KMS-11 (cell line): ENCODE measurements around the gene MKX.

ENCODE experiments used
- H2AFZ ChIP-seq: fragments of 200-600 bp; sonication (generic); 2 replicates; pipeline ENCODE4 v1.6.1; 2016; ENCODE audit warnings: antibody characterized with exemption, mixed run types, low read depth
- H3K27ac ChIP-seq: fragments of 200-600 bp; sonication (generic); 2 replicates; pipeline ENCODE4 v1.6.1; 2016; ENCODE audit warnings: mild to moderate bottlenecking, mixed run types
- H3K27me3 ChIP-seq: fragments of 200-600 bp; sonication (generic); 2 replicates; pipeline ENCODE4 v1.6.1; 2017; ENCODE audit warnings: mild to moderate bottlenecking, low read depth, mixed run types, moderate library complexity; ENCODE audit not compliant: insufficient read depth
- H3K36me3 ChIP-seq: fragments of 200-600 bp; sonication (generic); 2 replicates; pipeline ENCODE4 v1.6.1; 2017; ENCODE audit warnings: mild to moderate bottlenecking, mixed run types; ENCODE audit not compliant: insufficient read depth
- H3K4me1 ChIP-seq: fragments of 200-600 bp; sonication (generic); 2 replicates; pipeline ENCODE4 v1.6.1; 2016; ENCODE audit warnings: mild to moderate bottlenecking, low read depth, mixed run types; ENCODE audit not compliant: poor library complexity, severe bottlenecking
- H3K4me2 ChIP-seq: fragments of 200-600 bp; sonication (generic); 2 replicates; pipeline ENCODE4 v1.7.0; 2016; ENCODE audit warnings: mild to moderate bottlenecking, mixed run types
- H3K4me3 ChIP-seq: fragments of 200-600 bp; sonication (generic); IDR thresholded peaks from 2 replicates; pipeline ENCODE4 v1.6.1; 2017; ENCODE audit warnings: low read depth, low read length, mixed read lengths; ENCODE audit not compliant: insufficient read depth
- H3K79me2 ChIP-seq: fragments of 200-600 bp; sonication (generic); 2 replicates; pipeline ENCODE4 v1.6.1; 2016; ENCODE audit warnings: low read depth, mixed run types; ENCODE audit not compliant: insufficient read depth
- H3K9ac ChIP-seq: fragments of 200-600 bp; sonication (generic); 2 replicates; pipeline ENCODE4 v1.6.1; 2016; ENCODE audit warnings: mild to moderate bottlenecking, mixed run types
- H4K20me1 ChIP-seq: fragments of 200-600 bp; sonication (generic); 2 replicates; pipeline ENCODE4 v1.6.1; 2016; ENCODE audit warnings: mild to moderate bottlenecking, mixed run types; ENCODE audit not compliant: insufficient read depth
- CTCF ChIP-seq: fragments of 200-600 bp; sonication (generic); conservative IDR thresholded peaks from 2 replicates; pipeline ENCODE4 v1.6.1; 2017; ENCODE audit warnings: low read depth, mild to moderate bottlenecking, antibody characterized with exemption, low read length, moderate library complexity, mixed read lengths

The MKX gene

DNA sequence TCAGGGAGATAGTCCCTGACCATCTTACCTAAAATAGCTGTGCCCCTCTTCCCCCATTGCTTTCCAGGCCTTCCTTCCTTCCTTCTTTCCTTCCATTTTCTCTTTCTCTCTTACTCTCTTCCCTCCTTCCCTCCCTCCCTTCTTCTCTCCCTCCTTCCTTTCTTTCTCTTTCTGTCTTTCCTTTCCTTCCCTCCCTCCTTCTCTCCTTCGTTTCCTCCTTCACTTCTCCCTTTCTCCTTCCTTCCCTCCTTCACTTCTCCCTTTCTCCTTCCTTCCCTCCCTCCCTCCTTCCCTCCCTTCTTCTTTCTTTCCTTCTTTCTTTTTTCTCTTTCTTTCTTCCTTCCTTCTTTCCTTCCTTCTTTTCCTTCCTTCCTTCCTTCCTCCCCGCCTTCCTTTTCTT, 24.6 kb upstream of the MKX start:
- Histone ChIP-seq H3K36me3 (no peaks in the 10 kb centered on the region), H3K4me3 (no peak overlapping the region), H3K27ac (no peak overlapping the region), H3K79me2 (no peaks in the 10 kb centered on the region), H3K4me2 (no peak overlapping the region), H3K9ac (no peak overlapping the region), H3K4me1 (no peaks in the 10 kb centered on the region), H4K20me1 (no peaks in the 10 kb centered on the region), H3K27me3 (no peaks in the 10 kb centered on the region), H2AFZ (no peak overlapping the region)
- no peak for TF ChIP-seq CTCF

DNA sequence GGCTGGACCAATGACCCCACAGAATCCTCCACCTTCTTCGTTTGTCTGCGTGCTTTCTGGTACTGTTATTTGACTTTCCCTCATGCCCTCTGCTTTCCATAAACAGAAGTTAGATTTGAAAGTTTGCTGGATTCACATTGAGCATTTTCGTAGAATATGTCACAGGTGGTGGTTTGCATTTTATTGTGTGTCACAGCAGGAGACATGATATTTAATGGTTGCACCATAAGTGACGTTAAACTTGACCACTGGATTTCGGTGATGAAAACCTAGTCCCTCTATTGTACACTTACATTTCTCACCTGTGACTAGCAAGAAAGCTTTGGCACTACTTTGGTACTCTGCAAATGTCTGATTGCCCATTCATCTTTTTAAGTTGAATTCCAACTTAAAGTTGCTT, 15.2 kb upstream of the MKX start:
- no peaks in the 10 kb centered on the region for H3K36me3 ChIP-seq
- H3K27ac ChIP-seq, result no peak overlapping the region
- H3K27me3 ChIP-seq, result no peaks in the 10 kb centered on the region
- no peaks in the 10 kb centered on the region for H3K4me1 ChIP-seq
- no peak overlapping the region for H2AFZ ChIP-seq
- TF ChIP-seq CTCF, result no peak
- no peak overlapping the region for H3K4me3 ChIP-seq
- H3K79me2 ChIP-seq, result no peaks in the 10 kb centered on the region
- H3K9ac ChIP-seq, result no peak overlapping the region
- no peak overlapping the region for H3K4me2 ChIP-seq
- H4K20me1 ChIP-seq, result no peaks in the 10 kb centered on the region

- Histone ChIP-seq H3K36me3 (no peaks in the 10 kb centered on the region), H3K4me1 (no peaks in the 10 kb centered on the region), H3K4me3 (no peak overlapping the region), H3K79me2 (no peaks in the 10 kb centered on the region), H3K27me3 (no peaks in the 10 kb centered on the region), H3K27ac (no peak overlapping the region), H4K20me1 (no peaks in the 10 kb centered on the region), H2AFZ (no peak overlapping the region), H3K9ac (no peak overlapping the region), H3K4me2 (no peak overlapping the region)
- peak; percentile 45; the same call in 1 of the 2 replicates for TF ChIP-seq CTCF
These were observed 14.1 kb upstream of the MKX start for GRCh38 chr10:27759483-27760272.

DNA sequence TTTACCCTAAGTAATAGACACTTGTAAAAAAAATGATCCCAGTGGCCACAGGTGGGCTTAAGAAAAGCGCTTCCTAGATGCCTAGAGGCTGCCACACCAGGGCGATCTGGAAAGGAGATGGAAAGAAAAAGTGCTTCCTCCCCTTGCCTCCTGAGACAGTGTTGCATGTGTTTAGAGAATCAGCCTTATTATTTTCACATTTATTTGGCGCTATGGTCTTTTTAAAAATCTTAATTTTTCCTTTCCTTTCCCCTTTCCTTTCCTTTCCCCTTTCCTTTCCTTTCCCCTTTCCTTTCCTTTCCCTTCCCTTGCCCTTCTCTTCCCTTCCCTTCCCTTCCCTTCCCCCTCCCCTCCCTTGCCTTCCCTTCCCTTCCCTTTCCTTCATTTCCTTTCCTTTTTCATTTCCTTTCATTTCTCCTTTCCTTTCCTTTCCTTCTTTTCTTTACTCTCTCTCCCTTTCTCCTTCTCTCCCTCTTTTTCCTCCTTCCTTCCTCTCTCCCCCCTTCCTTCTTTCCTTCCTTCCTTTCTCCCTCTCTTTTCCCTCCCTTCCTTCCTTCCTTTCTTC, 7.1 kb upstream of the MKX start:
- Histone ChIP-seq H3K4me3 (no peak overlapping the region), H3K27me3 (no peaks in the 10 kb centered on the region), H3K4me2 (no peak overlapping the region), H3K4me1 (no peaks in the 10 kb centered on the region), H4K20me1 (no peaks in the 10 kb centered on the region), H3K27ac (no peak overlapping the region), H3K9ac (no peak overlapping the region), H2AFZ (no peak overlapping the region), H3K36me3 (no peaks in the 10 kb centered on the region), H3K79me2 (no peaks in the 10 kb centered on the region)
- no peak for TF ChIP-seq CTCF
